Chondrocyte (in vitro differentiated cells): ENCODE measurements around the gene CCDC83. TPM values are rescaled to one million over a fixed set of nuclear protein-coding genes. Genes with fewer than 3 reads are reported as not detected.

Source experiments
- DNase-seq: peaks from one replicate; pipeline ENCODE4 v3.0.0; 2021; ENCODE audit warnings: mixed read lengths, low spot score
- H3K27ac Mint-ChIP-seq: one replicate; pipeline ENCODE4 v1.8.0; 2021; ENCODE audit warnings: mild to moderate bottlenecking, moderate library complexity, mixed read lengths; ENCODE audit not compliant: unreplicated experiment
- H3K27me3 Mint-ChIP-seq: 2 replicates; pipeline ENCODE4 v1.8.0; 2021; ENCODE audit warnings: low read depth, mixed read lengths
- H3K36me3 Mint-ChIP-seq: 2 replicates; pipeline ENCODE4 v1.8.0; 2021; ENCODE audit warnings: low read depth, mixed read lengths
- H3K4me1 Mint-ChIP-seq: 2 replicates; pipeline ENCODE4 v1.8.0; 2021; ENCODE audit warnings: low read depth, mild to moderate bottlenecking, mixed read lengths
- H3K4me3 Mint-ChIP-seq: one replicate; pipeline ENCODE4 v1.8.0; 2021; ENCODE audit warnings: mild to moderate bottlenecking, moderate library complexity, mixed read lengths; ENCODE audit not compliant: unreplicated experiment
- H3K9me3 Mint-ChIP-seq: 2 replicates; pipeline ENCODE4 v1.8.0; 2021; ENCODE audit warnings: low read depth, mixed read lengths
- long read RNA-seq: library from polyadenylated mRNA; stranded (forward); transcript quantifications from one replicate; pipeline ENCODE4 v2.0.0, GENCODE V29; 2021
- total RNA-seq: library from RNA; stranded (reverse); gene quantifications from 3 replicates; pipeline ENCODE4 v1.2.1, GENCODE V29; 2021
- TF ChIP-seq, protein P1 (sequence below): fragments of 200-600 bp; sonication (generic); IDR thresholded peaks from 2 replicates; pipeline ENCODE4 v1.5.0; 2021; ENCODE audit warnings: antibody characterized with exemption, mild to moderate bottlenecking, moderate library complexity

The CCDC83 gene
- total RNA-seq, result not detected in 3 replicates
- long read RNA-seq, result 0 reads

DNA sequence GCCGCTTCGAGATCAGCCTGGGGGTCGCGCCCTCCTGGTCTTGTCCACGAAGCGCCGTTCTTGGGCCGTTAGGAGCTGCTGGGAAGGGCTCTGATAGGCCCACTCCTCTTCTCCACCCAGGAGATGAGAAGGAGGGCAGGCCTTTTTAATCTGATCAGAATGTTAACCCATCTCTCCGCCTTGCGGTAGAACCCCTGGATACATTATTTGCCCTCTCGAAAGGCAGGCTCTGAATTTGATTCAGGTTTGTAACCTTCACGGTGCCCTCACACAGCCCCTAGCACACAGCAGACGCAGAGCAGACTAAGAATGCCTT, at the start of gene CCDC83:
TSS of gene CCDC83 (plus strand) at position 43 of the 316 bp plus-strand sequence. CDS start 9,741 bp downstream, outside the sequence.
- peak within 1 kb of the TSS; percentile 96 for H3K27ac Mint-ChIP-seq
- TF ChIP-seq, protein P1, sequence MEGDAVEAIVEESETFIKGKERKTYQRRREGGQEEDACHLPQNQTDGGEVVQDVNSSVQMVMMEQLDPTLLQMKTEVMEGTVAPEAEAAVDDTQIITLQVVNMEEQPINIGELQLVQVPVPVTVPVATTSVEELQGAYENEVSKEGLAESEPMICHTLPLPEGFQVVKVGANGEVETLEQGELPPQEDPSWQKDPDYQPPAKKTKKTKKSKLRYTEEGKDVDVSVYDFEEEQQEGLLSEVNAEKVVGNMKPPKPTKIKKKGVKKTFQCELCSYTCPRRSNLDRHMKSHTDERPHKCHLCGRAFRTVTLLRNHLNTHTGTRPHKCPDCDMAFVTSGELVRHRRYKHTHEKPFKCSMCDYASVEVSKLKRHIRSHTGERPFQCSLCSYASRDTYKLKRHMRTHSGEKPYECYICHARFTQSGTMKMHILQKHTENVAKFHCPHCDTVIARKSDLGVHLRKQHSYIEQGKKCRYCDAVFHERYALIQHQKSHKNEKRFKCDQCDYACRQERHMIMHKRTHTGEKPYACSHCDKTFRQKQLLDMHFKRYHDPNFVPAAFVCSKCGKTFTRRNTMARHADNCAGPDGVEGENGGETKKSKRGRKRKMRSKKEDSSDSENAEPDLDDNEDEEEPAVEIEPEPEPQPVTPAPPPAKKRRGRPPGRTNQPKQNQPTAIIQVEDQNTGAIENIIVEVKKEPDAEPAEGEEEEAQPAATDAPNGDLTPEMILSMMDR, result no peak
- H3K9me3 Mint-ChIP-seq, result peaks cover 7% of the 10 kb centered on the region
- DNase-seq, result no peak
- peak within 1 kb of the TSS; percentile 88 for H3K4me3 Mint-ChIP-seq
- H3K4me1 Mint-ChIP-seq, result peaks cover 15% of the 10 kb centered on the region
- no peaks in the 10 kb centered on the region for H3K27me3 Mint-ChIP-seq
- H3K36me3 Mint-ChIP-seq, result no peaks in the 10 kb centered on the region

DNA sequence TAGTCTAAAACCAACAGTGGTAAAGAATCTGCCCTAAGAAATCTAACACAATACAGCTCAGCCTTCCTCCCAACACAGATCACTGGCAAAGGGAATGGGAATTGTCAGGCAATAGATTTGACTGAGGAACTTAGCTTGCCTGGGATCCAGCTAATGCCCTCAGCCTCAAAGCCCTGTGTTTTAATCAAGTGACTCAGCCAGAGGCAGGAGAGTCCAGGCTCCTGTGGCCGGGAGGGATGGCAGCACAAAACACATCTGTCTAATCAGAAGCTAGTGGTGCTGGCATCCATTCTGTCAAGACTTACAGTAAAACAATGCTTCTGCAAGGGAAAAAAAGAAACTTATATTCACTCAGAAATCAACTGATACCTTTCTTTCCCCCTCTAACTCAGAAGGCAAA, 49.8 kb upstream of the CCDC83 start:
- no peaks in the 10 kb centered on the region for H3K36me3 Mint-ChIP-seq
- peaks cover 10% of the 10 kb centered on the region for H3K4me1 Mint-ChIP-seq
- DNase-seq, result no peak
- H3K27me3 Mint-ChIP-seq, result no peaks in the 10 kb centered on the region
- H3K9me3 Mint-ChIP-seq, result no peaks in the 10 kb centered on the region
- TF ChIP-seq, protein P1, result no peak
- H3K27ac Mint-ChIP-seq, result no peak overlapping the region
- no peak overlapping the region for H3K4me3 Mint-ChIP-seq

DNA sequence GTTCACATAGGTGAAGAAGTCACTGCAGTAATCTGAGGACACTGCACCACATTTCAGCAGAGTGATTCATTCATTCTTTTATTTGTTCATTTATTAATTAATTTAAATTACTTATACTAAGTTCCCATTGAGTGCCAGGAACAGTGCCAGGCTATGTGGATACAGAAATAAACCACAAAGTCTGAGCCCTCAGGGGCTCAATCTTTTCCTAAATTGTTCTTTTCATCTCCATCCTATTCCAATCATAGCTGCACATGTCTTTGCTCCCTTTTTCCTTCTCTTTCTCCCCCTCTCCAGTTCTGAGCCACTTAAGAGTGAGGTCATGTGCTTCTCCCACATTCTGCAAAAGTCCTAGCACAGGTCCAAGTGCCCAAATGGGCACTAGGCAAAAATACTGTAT, 49.2 kb upstream of the CCDC83 start:
- Mint-ChIP-seq H3K9me3 (no peaks in the 10 kb centered on the region), H3K27ac (no peak overlapping the region), H3K36me3 (no peaks in the 10 kb centered on the region), H3K4me1 (peaks cover 13% of the 10 kb centered on the region), H3K4me3 (no peak overlapping the region), H3K27me3 (no peaks in the 10 kb centered on the region)
- TF ChIP-seq, protein P1, result no peak
- DNase-seq, result no peak

DNA sequence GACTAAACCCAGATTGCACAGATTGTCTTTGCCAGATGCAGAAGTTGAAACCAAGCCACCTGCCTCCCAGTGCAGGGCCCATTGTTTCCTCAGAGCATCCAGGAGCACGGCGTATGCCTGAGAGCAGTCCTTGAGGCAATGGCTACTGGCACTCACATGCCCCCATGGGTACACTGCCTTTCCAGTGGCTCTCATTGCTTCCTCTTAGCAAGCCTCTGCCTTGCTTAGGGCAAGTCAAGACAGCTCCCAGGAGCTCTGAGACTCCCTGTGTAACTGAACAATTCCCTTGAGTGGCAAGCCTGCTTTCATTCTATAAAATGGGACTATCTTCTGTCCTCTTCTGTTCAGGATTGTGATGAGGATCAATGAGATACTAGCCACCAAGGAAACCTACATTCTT, 48.3 kb upstream of the CCDC83 start:
- TF ChIP-seq, protein P1, result no peak
- Mint-ChIP-seq H3K9me3 (no peaks in the 10 kb centered on the region), H3K36me3 (no peaks in the 10 kb centered on the region), H3K4me1 (peaks cover 16% of the 10 kb centered on the region), H3K27me3 (no peaks in the 10 kb centered on the region), H3K27ac (no peak overlapping the region), H3K4me3 (no peak overlapping the region)
- no peak for DNase-seq

DNA sequence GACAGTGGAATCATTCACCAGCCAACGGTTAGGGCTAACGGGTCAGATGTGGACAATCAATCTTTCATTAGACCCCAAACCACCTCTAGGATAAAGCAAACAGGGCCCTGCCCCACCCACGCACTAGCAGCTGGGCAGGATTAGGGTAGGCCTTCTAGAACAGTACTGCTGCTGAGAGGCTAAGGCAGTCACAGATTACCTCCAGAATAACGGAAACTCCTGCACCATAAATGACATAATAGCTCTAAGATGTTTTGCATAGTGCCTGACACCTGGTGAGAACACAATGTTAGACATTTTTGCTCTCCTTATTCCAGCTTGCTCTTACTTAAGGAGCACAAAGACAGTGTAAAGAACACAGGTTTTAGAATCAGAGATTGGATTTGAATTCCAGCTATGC, 46.0 kb upstream of the CCDC83 start:
- H3K36me3 Mint-ChIP-seq, result no peaks in the 10 kb centered on the region
- no peaks in the 10 kb centered on the region for H3K27me3 Mint-ChIP-seq
- DNase-seq, result no peak
- H3K27ac Mint-ChIP-seq, result no peak overlapping the region
- peaks cover 16% of the 10 kb centered on the region for H3K4me1 Mint-ChIP-seq
- TF ChIP-seq, protein P1, result no peak
- peak overlapping the region; percentile 71 for H3K4me3 Mint-ChIP-seq
- no peaks in the 10 kb centered on the region for H3K9me3 Mint-ChIP-seq
